Endothelial cell of umbilical vein (primary cell): ENCODE measurements around the gene LSM3.

Experiments
- CTCF ChIP-seq, 2 donors: IDR thresholded peaks; 1 replicate in 1 of 2; 2 replicates in 1 of 2; pipeline ENCODE4 v1.5.1; 2011; ENCODE audit warnings: low read length in 2 of 2, mild to moderate bottlenecking in 2 of 2, moderate library complexity in 2 of 2, control low read depth in 1 of 2, inconsistent platforms in 1 of 2, low read depth in 1 of 2; ENCODE audit not compliant: insufficient read depth in 1 of 2; ENCODE audit errors: extremely low read depth in 1 of 2
- JUN ChIP-seq: IDR thresholded peaks from 2 replicates; pipeline ENCODE4 v1.6.1; 2011; ENCODE audit warnings: borderline replicate concordance, low read depth; ENCODE audit not compliant: insufficient read length, insufficient read depth
- POLR2A ChIP-seq: IDR thresholded peaks from 2 replicates; pipeline ENCODE4 v1.6.1; 2012; ENCODE audit warnings: low read depth, mild to moderate bottlenecking, control low read depth, low read length

DNA sequence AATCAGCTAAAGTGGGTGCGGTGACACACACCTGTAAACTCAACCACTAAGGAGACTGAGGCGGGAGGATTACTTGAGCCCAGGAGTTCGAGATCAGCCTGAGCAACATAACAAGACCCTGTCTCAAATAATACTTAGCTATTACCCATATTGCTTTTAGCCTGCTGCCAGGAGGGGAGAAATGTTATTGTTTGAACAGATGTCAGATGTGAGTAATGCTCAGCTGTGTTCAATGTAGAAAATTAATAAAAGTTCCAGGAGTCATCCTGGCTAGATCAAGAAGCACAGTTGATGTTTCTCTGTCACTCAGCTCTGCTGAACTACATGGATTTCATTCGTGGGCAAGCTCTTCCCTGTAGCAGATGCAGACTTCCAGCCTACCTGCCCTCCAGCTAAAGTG, 22.2 kb downstream of the LSM3 start:
- TF ChIP-seq POLR2A (no peak), CTCF (IDR thresholded peaks at IDR 0.05; ENCODE audit: extremely low read depth in 1 of 2, insufficient read depth in 1 of 2, low read depth in 1 of 2, low read length in 2 of 2) (no peak), JUN (no peak)
